ENCODE results near the gene DENND1A. TPM values are rescaled to one million over a fixed set of nuclear protein-coding genes. Genes with fewer than 3 reads are reported as not detected.

DENND1A gene
- total RNA-seq, 1 experiment from 2014 or later = 19.7 TPM

DNA sequence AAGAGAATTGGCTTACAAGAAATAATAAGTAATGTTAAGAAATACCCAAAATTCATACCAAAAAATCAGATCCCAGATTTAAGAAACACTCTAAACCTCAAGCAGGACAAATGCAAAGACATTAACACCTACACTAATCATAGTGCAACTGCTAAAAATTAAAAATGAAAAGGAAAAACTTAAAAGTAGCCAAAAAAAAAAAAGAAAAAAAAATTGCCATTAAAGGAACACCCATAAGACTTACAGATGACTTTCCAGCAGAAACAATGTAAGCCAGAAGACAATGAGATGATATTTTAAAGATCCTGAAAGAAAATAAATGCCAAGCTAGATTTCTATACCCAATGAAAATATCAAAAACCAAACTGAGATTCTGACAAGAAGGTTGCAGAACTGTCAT is 101.5 kb downstream of the DENND1A start:
- no peak overlapping the region for H3K27ac ChIP-seq (ENCODE audit: low read length)

DNA sequence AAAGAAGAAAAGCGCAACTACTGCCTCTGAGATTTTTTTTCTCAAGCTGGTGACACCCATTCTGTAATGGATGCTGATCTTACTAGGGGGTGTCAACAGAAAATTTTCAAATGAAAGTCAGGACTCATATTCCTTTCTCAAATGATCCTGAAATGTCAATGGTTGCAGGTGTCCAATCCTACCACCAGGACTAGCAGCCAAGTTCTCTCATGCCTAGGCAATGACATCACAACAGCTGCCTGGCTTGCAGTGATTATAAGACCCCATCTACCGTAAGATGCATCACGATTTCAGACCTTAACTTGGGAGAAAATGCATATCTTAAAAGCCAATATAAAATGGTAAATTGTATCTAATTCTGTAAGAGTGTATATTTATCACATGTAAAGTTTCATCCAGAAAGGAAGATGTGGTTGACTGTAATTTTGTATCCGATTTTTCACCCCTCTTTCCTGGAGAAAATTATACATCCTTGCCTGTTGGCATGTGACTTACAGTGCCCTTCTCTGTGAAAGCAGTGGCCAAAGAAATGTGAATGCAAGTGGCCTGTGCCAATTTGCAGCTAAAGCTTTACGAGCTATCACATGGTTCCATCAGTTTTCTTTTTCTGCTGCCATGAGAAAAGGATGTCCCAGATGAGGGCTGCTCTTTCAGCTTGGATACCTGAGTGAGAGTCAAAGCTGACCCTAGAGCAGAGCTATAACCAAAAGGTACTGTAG is 104.4 kb downstream of the DENND1A start:
- Histone ChIP-seq H3K9me3 (ENCODE audit: control insufficient read depth, insufficient read depth, low read depth, low read length) (peaks cover 25% of the 10 kb centered on the region; the same call in 1 of the 2 replicates), H3K4me1 (ENCODE audit: control insufficient read depth, insufficient read depth, low read length) (no peaks in the 10 kb centered on the region), H3K36me3 (ENCODE audit: control insufficient read depth, insufficient read depth, low read length) (no peaks in the 10 kb centered on the region), H3K27me3 (ENCODE audit: control insufficient read depth, insufficient read depth, low read length) (no peaks in the 10 kb centered on the region), H3K4me3 (ENCODE audit: low read depth in 2 of 2, low read length in 2 of 2) (no peak overlapping the region), H3K27ac (ENCODE audit: low read length) (no peak overlapping the region)
- CTCF ChIA-PET = interaction anchor here (0.6 kb wide), 1 partner anchor 54 kb away, joined by 5 read pairs; no protein-coding TSS in a partner anchor
- ATAC-seq (no peak), DNase-seq (ENCODE audit: low read depth, low spot score) (no peak)
- POLR2A ChIA-PET = no interaction called here
- TF ChIP-seq, protein P1, sequence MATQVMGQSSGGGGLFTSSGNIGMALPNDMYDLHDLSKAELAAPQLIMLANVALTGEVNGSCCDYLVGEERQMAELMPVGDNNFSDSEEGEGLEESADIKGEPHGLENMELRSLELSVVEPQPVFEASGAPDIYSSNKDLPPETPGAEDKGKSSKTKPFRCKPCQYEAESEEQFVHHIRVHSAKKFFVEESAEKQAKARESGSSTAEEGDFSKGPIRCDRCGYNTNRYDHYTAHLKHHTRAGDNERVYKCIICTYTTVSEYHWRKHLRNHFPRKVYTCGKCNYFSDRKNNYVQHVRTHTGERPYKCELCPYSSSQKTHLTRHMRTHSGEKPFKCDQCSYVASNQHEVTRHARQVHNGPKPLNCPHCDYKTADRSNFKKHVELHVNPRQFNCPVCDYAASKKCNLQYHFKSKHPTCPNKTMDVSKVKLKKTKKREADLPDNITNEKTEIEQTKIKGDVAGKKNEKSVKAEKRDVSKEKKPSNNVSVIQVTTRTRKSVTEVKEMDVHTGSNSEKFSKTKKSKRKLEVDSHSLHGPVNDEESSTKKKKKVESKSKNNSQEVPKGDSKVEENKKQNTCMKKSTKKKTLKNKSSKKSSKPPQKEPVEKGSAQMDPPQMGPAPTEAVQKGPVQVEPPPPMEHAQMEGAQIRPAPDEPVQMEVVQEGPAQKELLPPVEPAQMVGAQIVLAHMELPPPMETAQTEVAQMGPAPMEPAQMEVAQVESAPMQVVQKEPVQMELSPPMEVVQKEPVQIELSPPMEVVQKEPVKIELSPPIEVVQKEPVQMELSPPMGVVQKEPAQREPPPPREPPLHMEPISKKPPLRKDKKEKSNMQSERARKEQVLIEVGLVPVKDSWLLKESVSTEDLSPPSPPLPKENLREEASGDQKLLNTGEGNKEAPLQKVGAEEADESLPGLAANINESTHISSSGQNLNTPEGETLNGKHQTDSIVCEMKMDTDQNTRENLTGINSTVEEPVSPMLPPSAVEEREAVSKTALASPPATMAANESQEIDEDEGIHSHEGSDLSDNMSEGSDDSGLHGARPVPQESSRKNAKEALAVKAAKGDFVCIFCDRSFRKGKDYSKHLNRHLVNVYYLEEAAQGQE (IDR thresholded peaks at IDR 0.05; ENCODE audit: insufficient read depth in 1 of 2, low read depth in 2 of 2, low read length in 1 of 2) = no peak
- TF ChIP-seq, protein P2, sequence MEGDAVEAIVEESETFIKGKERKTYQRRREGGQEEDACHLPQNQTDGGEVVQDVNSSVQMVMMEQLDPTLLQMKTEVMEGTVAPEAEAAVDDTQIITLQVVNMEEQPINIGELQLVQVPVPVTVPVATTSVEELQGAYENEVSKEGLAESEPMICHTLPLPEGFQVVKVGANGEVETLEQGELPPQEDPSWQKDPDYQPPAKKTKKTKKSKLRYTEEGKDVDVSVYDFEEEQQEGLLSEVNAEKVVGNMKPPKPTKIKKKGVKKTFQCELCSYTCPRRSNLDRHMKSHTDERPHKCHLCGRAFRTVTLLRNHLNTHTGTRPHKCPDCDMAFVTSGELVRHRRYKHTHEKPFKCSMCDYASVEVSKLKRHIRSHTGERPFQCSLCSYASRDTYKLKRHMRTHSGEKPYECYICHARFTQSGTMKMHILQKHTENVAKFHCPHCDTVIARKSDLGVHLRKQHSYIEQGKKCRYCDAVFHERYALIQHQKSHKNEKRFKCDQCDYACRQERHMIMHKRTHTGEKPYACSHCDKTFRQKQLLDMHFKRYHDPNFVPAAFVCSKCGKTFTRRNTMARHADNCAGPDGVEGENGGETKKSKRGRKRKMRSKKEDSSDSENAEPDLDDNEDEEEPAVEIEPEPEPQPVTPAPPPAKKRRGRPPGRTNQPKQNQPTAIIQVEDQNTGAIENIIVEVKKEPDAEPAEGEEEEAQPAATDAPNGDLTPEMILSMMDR (IDR thresholded peaks at IDR 0.05) = no peak; the same call in 1 of the 2 replicates
- TF ChIP-seq POLR2AphosphoS5 (IDR thresholded peaks at IDR 0.05; ENCODE audit: low read depth, low read length) (no peak), TCF7L2 (IDR thresholded peaks at IDR 0.05; ENCODE audit: low read depth, low read length) (no peak), SIN3A (IDR thresholded peaks at IDR 0.05; ENCODE audit: borderline replicate concordance, insufficient read depth, low read depth, low read length) (no peak)
- in situ Hi-C loops (cut with HindIII; ENCODE audit: low pct_unique_long_range_greater_than_20kb, low sequenced_read_pairs) (no loop called here), intact Hi-C loops (cut with micrococcal nuclease; ENCODE audit: unreplicated experiment) (no loop called here)
- no TSS peak for BruUV-seq (replicated peaks)

More for the DNA sequence above, 101.5 kb downstream of the DENND1A start:
- DNase-seq (ENCODE audit: low read depth, low spot score) (no peak), ATAC-seq (no peak)
- peaks cover 25% of the 10 kb centered on the region; the same call in 1 of the 2 replicates for H3K9me3 ChIP-seq (ENCODE audit: control insufficient read depth, insufficient read depth, low read depth, low read length)
- no peak overlapping the region for H3K4me3 ChIP-seq (ENCODE audit: low read depth in 2 of 2, low read length in 2 of 2)
- POLR2A ChIA-PET = no interaction called here
- H3K4me1 ChIP-seq (ENCODE audit: control insufficient read depth, insufficient read depth, low read length) = no peaks in the 10 kb centered on the region
- BruUV-seq (replicated peaks) = no TSS peak
- no peaks in the 10 kb centered on the region for H3K36me3 ChIP-seq (ENCODE audit: control insufficient read depth, insufficient read depth, low read length)
- H3K27me3 ChIP-seq (ENCODE audit: control insufficient read depth, insufficient read depth, low read length) = no peaks in the 10 kb centered on the region
- CTCF ChIA-PET = no interaction called here
- intact Hi-C loops (cut with micrococcal nuclease; ENCODE audit: unreplicated experiment) = no loop called here
- in situ Hi-C loops (cut with HindIII; ENCODE audit: low pct_unique_long_range_greater_than_20kb, low sequenced_read_pairs) = no loop called here
- TF ChIP-seq SIN3A (IDR thresholded peaks at IDR 0.05; ENCODE audit: borderline replicate concordance, insufficient read depth, low read depth, low read length) (no peak), POLR2AphosphoS5 (IDR thresholded peaks at IDR 0.05; ENCODE audit: low read depth, low read length) (no peak), TCF7L2 (IDR thresholded peaks at IDR 0.05; ENCODE audit: low read depth, low read length) (no peak)
- TF ChIP-seq, protein P1 (IDR thresholded peaks at IDR 0.05; ENCODE audit: insufficient read depth in 1 of 2, low read depth in 2 of 2, low read length in 1 of 2) = no peak
- TF ChIP-seq, protein P2 (IDR thresholded peaks at IDR 0.05) = no peak
